Testis (tissue), 2 donors: ENCODE measurements around the gene AGO3.

Experiments
- CTCF ChIP-seq, 3 experiments: fragments of 450-650 bp in 2 of 3; fragments of 200-600 bp in 1 of 3; sonication (generic) in 1 of 3; IDR thresholded peaks; one replicate each; pipeline ENCODE4 v1.5.1; 2016 to 2019; ENCODE audit warnings: antibody characterized with exemption in 3 of 3, mild to moderate bottlenecking in 2 of 3, moderate library complexity in 1 of 3
- POLR2A ChIP-seq: fragments of 450-650 bp; IDR thresholded peaks from one replicate; pipeline ENCODE4 v1.6.1; 2017; ENCODE audit warnings: antibody characterized with exemption, mild to moderate bottlenecking, moderate library complexity

- TF ChIP-seq CTCF (IDR thresholded peaks at IDR 0.05) (no peak), POLR2A (no peak)
These were observed 178.3 kb downstream of the AGO3 start for GRCh38 chr1:36109041-36109679.
